ENCODE data around the gene SLC16A10.
"Not testable (repeated sequence)": the region's sequence is repeated elsewhere in the genome, so short reads cannot be mapped to it uniquely, and the experiment has no call there.

The SLC16A10 gene

GRCh38 chr6:111175109-111175508 lies 87.8 kb downstream of the SLC16A10 start:
- H3K9ac ChIP-seq (ENCODE audit: low read length) = no peak overlapping the region
- no peaks in the 10 kb centered on the region for H3K9me3 ChIP-seq (ENCODE audit: control insufficient read depth, low read depth, low read length)
- no peaks in the 10 kb centered on the region for H3K36me3 ChIP-seq (ENCODE audit: control insufficient read depth, low read depth, low read length)
- no peak overlapping the region for H3K27ac ChIP-seq (ENCODE audit: low read length)
- no peaks in the 10 kb centered on the region for H3K4me1 ChIP-seq (ENCODE audit: control insufficient read depth, low read depth, low read length)
- H3K4me3 ChIP-seq (ENCODE audit: low read length) = no peak overlapping the region
- no peaks in the 10 kb centered on the region for H3K27me3 ChIP-seq (ENCODE audit: control insufficient read depth, insufficient read depth, low read length)

- Histone ChIP-seq H3K9ac (ENCODE audit: low read length) (no peak overlapping the region), H3K27me3 (ENCODE audit: control insufficient read depth, insufficient read depth, low read length) (no peaks in the 10 kb centered on the region), H3K9me3 (ENCODE audit: control insufficient read depth, low read depth, low read length) (no peaks in the 10 kb centered on the region), H3K4me1 (ENCODE audit: control insufficient read depth, low read depth, low read length) (no peaks in the 10 kb centered on the region), H3K36me3 (ENCODE audit: control insufficient read depth, low read depth, low read length) (no peaks in the 10 kb centered on the region), H3K27ac (ENCODE audit: low read length) (no peak overlapping the region), H3K4me3 (ENCODE audit: low read length) (no peak overlapping the region)
Measured at GRCh38 chr6:111176038-111176759, 88.9 kb downstream of the SLC16A10 start.

- Histone ChIP-seq H3K36me3 (ENCODE audit: control insufficient read depth, low read depth, low read length) (no peaks in the 10 kb centered on the region), H3K27ac (ENCODE audit: low read length) (no peak overlapping the region), H3K9ac (ENCODE audit: low read length) (no peak overlapping the region), H3K4me3 (ENCODE audit: low read length) (no peak overlapping the region), H3K9me3 (ENCODE audit: control insufficient read depth, low read depth, low read length) (no peaks in the 10 kb centered on the region), H3K27me3 (ENCODE audit: control insufficient read depth, insufficient read depth, low read length) (no peaks in the 10 kb centered on the region), H3K4me1 (ENCODE audit: control insufficient read depth, low read depth, low read length) (no peaks in the 10 kb centered on the region)
Measured at GRCh38 chr6:111176760-111177099, 89.4 kb downstream of the SLC16A10 start.

GRCh38 chr6:111177131-111177530 lies 89.8 kb downstream of the SLC16A10 start:
- Histone ChIP-seq H3K36me3 (ENCODE audit: control insufficient read depth, low read depth, low read length) (no peaks in the 10 kb centered on the region), H3K4me3 (ENCODE audit: low read length) (no peak overlapping the region), H3K27me3 (ENCODE audit: control insufficient read depth, insufficient read depth, low read length) (no peaks in the 10 kb centered on the region), H3K4me1 (ENCODE audit: control insufficient read depth, low read depth, low read length) (no peaks in the 10 kb centered on the region), H3K9me3 (ENCODE audit: control insufficient read depth, low read depth, low read length) (no peaks in the 10 kb centered on the region), H3K27ac (ENCODE audit: low read length) (no peak overlapping the region), H3K9ac (ENCODE audit: low read length) (no peak overlapping the region)

- H3K9me3 ChIP-seq (ENCODE audit: control insufficient read depth, low read depth, low read length) = no peaks in the 10 kb centered on the region
- H3K4me1 ChIP-seq (ENCODE audit: control insufficient read depth, low read depth, low read length) = no peaks in the 10 kb centered on the region
- no peaks in the 10 kb centered on the region for H3K36me3 ChIP-seq (ENCODE audit: control insufficient read depth, low read depth, low read length)
- no peaks in the 10 kb centered on the region for H3K27me3 ChIP-seq (ENCODE audit: control insufficient read depth, insufficient read depth, low read length)
- no peak overlapping the region for H3K27ac ChIP-seq (ENCODE audit: low read length)
- H3K4me3 ChIP-seq (ENCODE audit: low read length) = no peak overlapping the region
- no peak overlapping the region for H3K9ac ChIP-seq (ENCODE audit: low read length)
Measured at GRCh38 chr6:111183702-111184517, 96.6 kb downstream of the SLC16A10 start.

- Histone ChIP-seq H3K9ac (ENCODE audit: low read length) (no peak overlapping the region), H3K27me3 (ENCODE audit: control insufficient read depth, insufficient read depth, low read length) (no peaks in the 10 kb centered on the region), H3K27ac (ENCODE audit: low read length) (no peak overlapping the region), H3K9me3 (ENCODE audit: control insufficient read depth, low read depth, low read length) (no peaks in the 10 kb centered on the region), H3K4me1 (ENCODE audit: control insufficient read depth, low read depth, low read length) (no peaks in the 10 kb centered on the region), H3K4me3 (ENCODE audit: low read length) (no peak overlapping the region), H3K36me3 (ENCODE audit: control insufficient read depth, low read depth, low read length) (no peaks in the 10 kb centered on the region)
Measured at GRCh38 chr6:111184827-111185532, 97.7 kb downstream of the SLC16A10 start.

- peaks cover 5% of the 10 kb centered on the region for H3K9me3 ChIP-seq (ENCODE audit: control insufficient read depth, low read depth, low read length)
- H3K27ac ChIP-seq (ENCODE audit: low read length) = no peak overlapping the region
- H3K9ac ChIP-seq (ENCODE audit: low read length) = no peak overlapping the region
- H3K4me3 ChIP-seq (ENCODE audit: low read length) = no peak overlapping the region
- H3K36me3 ChIP-seq (ENCODE audit: control insufficient read depth, low read depth, low read length) = no peaks in the 10 kb centered on the region
- no peaks in the 10 kb centered on the region for H3K27me3 ChIP-seq (ENCODE audit: control insufficient read depth, insufficient read depth, low read length)
- H3K4me1 ChIP-seq (ENCODE audit: control insufficient read depth, low read depth, low read length) = no peaks in the 10 kb centered on the region
Measured at GRCh38 chr6:111185954-111186353, 98.7 kb downstream of the SLC16A10 start.

GRCh38 chr6:111187874-111188273 lies 100.6 kb downstream of the SLC16A10 start:
- Histone ChIP-seq H3K9me3 (ENCODE audit: control insufficient read depth, low read depth, low read length) (peaks cover 7% of the 10 kb centered on the region), H3K4me1 (ENCODE audit: control insufficient read depth, low read depth, low read length) (no peaks in the 10 kb centered on the region), H3K36me3 (ENCODE audit: control insufficient read depth, low read depth, low read length) (no peaks in the 10 kb centered on the region), H3K27me3 (ENCODE audit: control insufficient read depth, insufficient read depth, low read length) (no peaks in the 10 kb centered on the region), H3K27ac (ENCODE audit: low read length) (no peak overlapping the region), H3K4me3 (ENCODE audit: low read length) (no peak overlapping the region), H3K9ac (ENCODE audit: low read length) (no peak overlapping the region)

- not testable (repeated sequence) for H3K36me3 ChIP-seq (ENCODE audit: control insufficient read depth, low read depth, low read length); H3K9me3 ChIP-seq (ENCODE audit: control insufficient read depth, low read depth, low read length); H3K4me3 ChIP-seq (ENCODE audit: low read length); H3K27ac ChIP-seq (ENCODE audit: low read length); H3K4me1 ChIP-seq (ENCODE audit: control insufficient read depth, low read depth, low read length); H3K27me3 ChIP-seq (ENCODE audit: control insufficient read depth, insufficient read depth, low read length); H3K9ac ChIP-seq (ENCODE audit: low read length)
Measured at GRCh38 chr6:111189666-111190210, 102.4 kb downstream of the SLC16A10 start.

GRCh38 chr6:111190637-111191036 lies 103.3 kb downstream of the SLC16A10 start:
- H3K4me1 ChIP-seq (ENCODE audit: control insufficient read depth, low read depth, low read length) = no peaks in the 10 kb centered on the region
- H3K27me3 ChIP-seq (ENCODE audit: control insufficient read depth, insufficient read depth, low read length) = no peaks in the 10 kb centered on the region
- H3K9ac ChIP-seq (ENCODE audit: low read length) = no peak overlapping the region
- peaks cover 7% of the 10 kb centered on the region for H3K9me3 ChIP-seq (ENCODE audit: control insufficient read depth, low read depth, low read length)
- H3K27ac ChIP-seq (ENCODE audit: low read length) = no peak overlapping the region
- no peaks in the 10 kb centered on the region for H3K36me3 ChIP-seq (ENCODE audit: control insufficient read depth, low read depth, low read length)
- no peak overlapping the region for H3K4me3 ChIP-seq (ENCODE audit: low read length)

- not testable (repeated sequence) for H3K36me3 ChIP-seq (ENCODE audit: control insufficient read depth, low read depth, low read length); H3K27me3 ChIP-seq (ENCODE audit: control insufficient read depth, insufficient read depth, low read length); H3K4me1 ChIP-seq (ENCODE audit: control insufficient read depth, low read depth, low read length); H3K4me3 ChIP-seq (ENCODE audit: low read length); H3K9ac ChIP-seq (ENCODE audit: low read length); H3K9me3 ChIP-seq (ENCODE audit: control insufficient read depth, low read depth, low read length); H3K27ac ChIP-seq (ENCODE audit: low read length)
Measured at GRCh38 chr6:111191136-111191535, 103.8 kb downstream of the SLC16A10 start.

All from iPS-18a (cell line).